GM23338 (cell line): Measurements from ENCODE around the gene AQP9.

Experiments used
- CREB1 ChIP-seq: fragments of 250-450 bp; sonication (Bioruptor Pico); IDR thresholded peaks from 2 replicates; pipeline ENCODE4 v1.5.0; 2020; ENCODE audit warnings: low read depth, mild to moderate bottlenecking, moderate library complexity
- CTCF ChIP-seq, 2 experiments: fragments of 200-600 bp in 1 of 2; sonication (generic) in 1 of 2; conservative IDR thresholded peaks; 2 replicates each; pipeline versions ENCODE4 v1.5.1 to v1.6.1; 2016 to 2017; ENCODE audit warnings: antibody characterized with exemption in 2 of 2, low read depth in 2 of 2, mild to moderate bottlenecking in 2 of 2, moderate library complexity in 1 of 2
- EZH2 ChIP-seq: fragments of 200-600 bp; sonication (generic); IDR thresholded peaks from one replicate; pipeline ENCODE4 v1.8.0; 2017; ENCODE audit warnings: antibody characterized with exemption, mild to moderate bottlenecking, low read depth; ENCODE audit not compliant: unreplicated experiment
- EZH2phosphoT487 ChIP-seq: fragments of 200-600 bp; sonication (generic); IDR thresholded peaks from one replicate; pipeline ENCODE4 v1.8.1; 2018; ENCODE audit warnings: antibody characterized with exemption; ENCODE audit not compliant: unreplicated experiment
- NANOG ChIP-seq: IDR thresholded peaks from 2 replicates; pipeline ENCODE4 v1.6.1; 2016; ENCODE audit warnings: antibody characterized with exemption, borderline replicate concordance
- POLR2AphosphoS5 ChIP-seq: IDR thresholded peaks from 2 replicates; pipeline ENCODE4 v1.6.1; 2016; ENCODE audit warnings: antibody characterized with exemption, low read depth
- ZNF331 ChIP-seq: fragments of 250-450 bp; sonication (Bioruptor Pico); IDR thresholded peaks from 2 replicates; pipeline ENCODE4 v1.5.0; 2020; ENCODE audit warnings: low read depth, mild to moderate bottlenecking, moderate library complexity

DNA sequence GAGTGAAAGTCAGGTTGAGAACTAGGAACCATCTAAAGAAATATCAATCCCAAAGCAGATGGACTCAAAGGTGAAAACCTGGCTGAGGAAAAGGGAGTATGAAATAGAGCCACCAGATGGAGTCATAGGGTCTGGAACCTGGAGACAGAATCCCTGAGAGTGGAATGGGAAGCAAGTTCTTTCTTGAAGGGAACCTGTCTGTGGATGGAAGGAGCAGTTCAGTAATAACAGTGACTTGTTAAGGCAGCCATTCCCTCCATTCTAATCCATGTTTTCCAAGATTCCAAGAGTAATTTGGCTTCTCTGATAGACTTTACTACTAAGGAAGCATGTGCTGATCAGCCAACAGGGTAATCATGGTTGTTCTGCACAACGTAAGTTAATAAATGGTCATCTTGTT is 22.5 kb upstream of the AQP9 start:
- TF ChIP-seq EZH2, result no peak
- peak in 1 of 2 experiments; percentile 58 for TF ChIP-seq CTCF (conservative IDR thresholded peaks at IDR 0.05; ENCODE audit: low read depth in 2 of 2)
- no peak for TF ChIP-seq POLR2AphosphoS5
- no peak for TF ChIP-seq NANOG
- no peak for TF ChIP-seq EZH2phosphoT487
- no peak for TF ChIP-seq CREB1
- TF ChIP-seq ZNF331 (CRISPR knock-in tag), result no peak
